CD4-positive, alpha-beta T cell treated with Interleukin-15 for 1 hour (primary cell): ENCODE results near the gene PKP3.

Source experiments
- DNase-seq: peaks from one replicate; pipeline ENCODE4 v3.0.0-alpha.2; 2020

Gene PKP3

DNA sequence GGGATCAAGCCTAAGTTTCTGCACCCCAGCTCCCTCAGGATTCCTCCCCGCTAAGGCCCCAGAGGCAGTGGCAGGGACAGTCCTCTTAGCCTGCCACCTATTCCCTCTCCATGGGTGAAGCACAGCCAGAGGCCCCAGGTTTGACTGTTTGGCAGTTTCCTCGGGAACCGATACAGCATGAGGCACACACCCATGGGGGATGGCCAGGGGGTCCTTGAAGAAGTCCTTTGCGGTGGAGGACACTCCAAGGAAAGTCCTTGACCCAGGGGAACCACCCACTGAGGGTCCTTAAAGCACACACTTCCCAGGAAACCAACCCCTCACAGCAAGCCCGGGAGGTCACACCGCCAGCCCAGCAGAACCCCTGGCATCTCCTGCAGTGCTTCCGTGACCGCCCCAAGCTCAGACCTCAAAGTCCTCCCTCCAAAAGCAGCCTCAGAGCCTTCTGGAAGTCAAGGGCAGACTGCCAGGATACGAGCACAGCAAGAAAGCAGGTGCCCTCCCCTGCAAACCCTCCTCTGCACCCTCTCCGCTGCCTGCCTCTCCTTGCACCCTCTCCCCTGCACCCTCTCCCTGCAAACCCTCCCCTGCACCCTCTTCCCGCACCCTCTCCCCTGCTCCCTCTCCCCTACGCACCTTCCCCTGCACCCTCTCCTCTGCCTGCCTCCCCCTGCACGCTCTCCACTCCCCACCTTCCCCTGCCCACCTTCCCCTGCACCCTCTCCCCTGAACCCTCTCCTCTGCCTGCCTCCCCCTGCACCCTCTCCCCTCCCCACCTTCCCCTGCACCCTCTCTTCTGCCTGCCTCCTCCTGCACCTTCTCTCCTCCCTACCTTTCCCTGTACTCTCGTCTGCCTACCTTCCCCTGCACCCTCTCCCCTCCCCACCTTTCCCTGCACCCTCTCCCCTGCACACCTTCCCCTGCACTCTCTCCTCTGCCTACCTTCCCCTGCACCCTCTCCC, 19.4 kb downstream of the PKP3 start:
- DNase-seq, result no peak

DNA sequence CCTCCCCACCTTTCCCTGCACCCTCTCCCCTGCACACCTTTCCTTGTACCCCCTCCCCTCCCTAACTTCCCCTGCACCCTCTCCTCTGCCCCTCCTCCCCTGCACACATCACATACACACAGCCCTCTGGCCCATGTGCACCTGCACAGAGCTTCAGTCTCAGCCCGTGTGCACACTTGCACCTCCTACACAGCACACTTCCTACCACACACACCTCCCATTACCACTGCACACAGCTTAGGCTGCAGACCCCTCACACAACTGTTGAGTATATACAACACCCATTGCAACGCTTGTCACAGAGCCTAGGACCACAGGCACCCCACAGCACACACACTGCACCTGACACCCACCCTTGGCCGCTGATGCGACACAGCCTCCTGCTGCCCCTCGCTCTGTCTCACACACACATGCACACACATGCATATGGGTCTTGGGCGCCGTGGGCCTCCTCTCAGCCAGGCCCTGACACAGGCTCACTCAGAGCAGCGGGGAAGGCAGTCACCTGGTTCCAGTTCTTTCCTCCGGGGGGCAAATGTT, 20.4 kb downstream of the PKP3 start:
- DNase-seq, result no peak

DNA sequence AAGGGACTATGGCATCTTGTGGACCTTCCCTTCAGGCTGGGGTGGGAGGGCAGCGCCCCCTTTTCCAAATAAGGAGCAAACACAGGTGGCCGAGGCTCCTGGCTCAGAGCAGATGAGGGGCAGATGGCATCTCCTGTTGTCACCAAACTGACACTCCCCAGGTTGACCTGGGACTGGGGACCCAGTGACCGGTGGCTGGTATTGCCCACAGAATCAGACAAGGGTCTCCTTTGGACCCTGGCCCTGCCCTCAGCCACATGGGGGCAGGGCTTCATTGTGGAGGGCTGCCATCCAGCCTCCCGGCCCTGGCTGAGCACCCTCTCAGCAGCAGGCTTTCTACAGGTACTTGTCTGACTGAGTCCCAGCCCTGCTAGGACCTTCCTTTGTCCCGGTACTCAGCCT, 21.6 kb downstream of the PKP3 start:
- no peak for DNase-seq

DNA sequence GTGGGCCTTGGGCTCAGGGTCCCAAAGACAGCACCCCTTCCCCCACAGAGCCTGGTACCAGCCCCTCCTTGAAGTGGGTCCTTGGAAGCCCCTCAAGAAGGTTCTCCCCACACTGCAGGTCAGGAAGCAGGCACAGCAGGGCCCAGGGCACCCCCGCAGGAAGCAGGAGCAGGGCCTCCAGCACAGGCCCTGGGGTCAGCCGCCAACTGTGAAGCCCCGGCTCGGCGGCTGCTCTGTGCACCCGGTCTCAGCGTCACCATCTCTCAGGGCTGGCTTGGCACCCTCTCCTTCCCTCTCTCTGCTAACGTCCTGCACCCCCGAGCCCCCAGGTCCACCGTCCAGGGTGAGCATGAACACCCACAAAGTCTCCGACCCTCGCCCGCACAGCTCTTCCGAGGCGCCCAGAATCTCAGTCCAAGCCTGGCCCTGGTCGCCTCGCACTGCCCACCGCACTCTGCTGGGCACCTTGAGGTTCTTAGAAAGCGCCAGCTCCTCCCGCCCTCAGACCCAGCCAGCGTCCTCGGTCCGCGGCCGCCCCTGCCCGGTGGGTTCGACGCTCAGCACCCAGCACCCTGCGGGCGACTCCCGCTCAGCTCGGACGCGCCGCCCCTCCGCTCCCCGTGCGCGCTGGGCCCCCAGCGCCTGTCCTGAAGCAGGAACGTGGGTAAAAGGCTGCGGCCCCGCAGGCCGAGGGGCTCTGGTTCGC, 22.2 kb downstream of the PKP3 start:
- DNase-seq, result no peak

DNA sequence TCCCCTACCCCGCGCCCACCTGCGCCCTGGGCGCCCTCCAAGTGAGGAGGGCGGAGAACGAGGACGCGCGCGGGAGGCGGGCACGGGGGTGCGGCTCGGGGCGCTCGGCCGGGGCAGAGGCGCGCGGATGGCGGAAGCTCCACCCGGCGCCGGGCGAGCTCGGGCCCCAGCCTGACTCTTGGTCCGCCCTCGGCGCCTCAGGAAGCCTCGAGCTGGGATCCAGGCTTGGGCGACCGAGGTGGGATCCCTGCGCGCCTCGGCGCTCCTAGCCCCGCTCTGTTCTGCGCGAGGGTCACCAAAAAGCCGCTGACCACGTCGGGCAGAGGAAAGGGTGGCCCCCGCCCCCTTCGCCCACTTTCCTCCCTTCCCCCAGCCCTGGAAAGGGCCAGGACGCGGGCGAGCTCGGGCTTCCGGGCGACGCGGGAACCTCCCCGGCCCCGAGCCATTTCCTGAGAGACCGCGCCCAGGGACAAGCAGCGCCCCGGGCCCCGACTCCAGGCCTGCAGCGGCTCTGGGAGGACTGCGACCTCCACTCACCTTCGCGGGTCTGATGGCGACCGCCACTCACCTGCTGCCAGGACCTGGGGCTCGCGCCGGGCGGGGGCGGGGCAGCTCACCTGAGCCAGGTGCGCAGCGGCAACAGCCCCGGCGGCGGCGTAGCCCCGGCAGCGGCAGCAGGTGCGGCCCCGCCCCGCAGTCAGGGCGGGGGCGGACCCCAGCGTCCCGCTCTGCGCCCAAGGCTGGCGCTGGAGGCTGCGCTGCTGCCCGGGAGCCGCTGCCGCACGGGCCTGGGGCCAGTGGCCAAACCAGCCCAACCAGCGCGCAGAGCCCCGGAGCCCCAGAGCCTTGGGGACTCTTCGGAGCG, 23.0 kb downstream of the PKP3 start:
- peak; percentile 30 for DNase-seq

DNA sequence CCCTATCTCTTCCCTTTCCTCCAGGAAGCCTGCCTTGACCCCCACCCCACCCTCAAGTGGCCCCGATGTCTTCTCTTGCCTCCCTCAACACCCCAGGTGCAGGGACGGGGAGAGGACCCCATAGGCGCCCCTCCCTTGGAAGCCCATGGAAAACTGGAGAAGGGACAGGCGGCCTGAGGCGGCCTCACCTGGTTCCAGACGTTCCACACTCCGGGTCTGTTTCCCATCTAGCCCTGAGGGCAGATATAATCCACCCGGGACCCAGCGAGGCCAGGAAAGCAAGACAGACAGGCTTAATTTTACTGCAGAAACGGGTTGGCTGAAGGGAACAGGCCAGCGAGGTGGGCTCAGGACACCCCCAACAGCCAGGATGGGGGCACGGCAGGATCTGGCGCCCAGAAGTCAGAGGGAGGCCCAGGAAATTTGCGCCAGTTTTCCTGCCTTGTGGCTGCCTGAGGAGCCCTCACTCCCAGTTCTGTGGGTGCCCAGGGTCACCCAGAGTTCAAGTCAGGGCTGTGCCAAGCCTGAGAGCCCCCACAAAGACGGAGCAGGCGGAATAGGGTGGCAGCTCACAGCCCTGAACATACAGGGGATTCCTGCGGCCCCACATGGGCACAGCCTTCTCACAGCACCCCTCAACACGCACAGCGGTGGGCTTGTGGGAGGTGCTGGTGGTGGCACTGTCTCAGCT, 23.8 kb downstream of the PKP3 start:
- DNase-seq, result no peak

DNA sequence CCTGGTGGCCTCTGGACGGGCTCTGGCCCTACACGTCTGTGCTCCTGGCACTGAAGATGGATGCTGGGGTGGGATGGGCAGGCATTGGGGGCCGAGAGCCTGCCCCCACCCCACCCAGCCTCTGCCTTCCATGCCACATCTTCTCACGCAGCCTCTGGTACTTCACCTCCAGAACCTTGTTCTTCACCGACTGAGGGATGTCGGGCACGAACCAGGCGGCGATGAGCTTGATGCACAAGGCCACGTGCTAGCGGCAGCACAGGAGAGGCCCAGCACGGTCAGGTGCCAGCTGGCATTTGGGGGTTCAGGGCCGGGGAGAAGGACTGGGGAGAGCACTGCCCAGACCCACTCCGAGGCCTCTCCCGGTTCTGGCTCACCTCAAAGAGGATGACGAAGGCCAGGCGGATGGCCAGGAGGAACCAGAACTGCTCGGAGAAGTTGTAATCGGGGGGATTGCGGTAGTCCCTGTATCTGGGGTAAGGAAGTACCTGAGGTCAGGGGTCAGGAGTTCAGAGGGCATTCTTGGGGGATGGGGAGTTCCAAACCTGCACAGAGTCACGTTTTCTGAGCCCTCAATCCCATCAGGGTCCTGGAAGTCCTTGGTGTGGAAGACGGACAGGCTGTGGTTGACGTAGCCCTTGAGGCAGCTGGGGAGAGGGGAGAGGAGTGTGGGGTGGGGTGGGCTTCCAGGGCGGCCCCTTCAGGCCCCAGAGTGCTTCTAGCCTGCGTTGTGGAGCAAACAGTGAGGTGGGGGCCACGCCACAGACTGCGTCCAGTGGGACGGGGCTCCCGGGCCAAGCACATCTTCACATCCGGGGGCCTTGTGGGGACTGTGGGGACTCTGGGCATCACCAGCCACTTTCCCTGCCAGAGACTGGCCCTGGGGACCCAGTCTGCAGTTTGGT, 24.6 kb downstream of the PKP3 start:
- no peak for DNase-seq

DNA sequence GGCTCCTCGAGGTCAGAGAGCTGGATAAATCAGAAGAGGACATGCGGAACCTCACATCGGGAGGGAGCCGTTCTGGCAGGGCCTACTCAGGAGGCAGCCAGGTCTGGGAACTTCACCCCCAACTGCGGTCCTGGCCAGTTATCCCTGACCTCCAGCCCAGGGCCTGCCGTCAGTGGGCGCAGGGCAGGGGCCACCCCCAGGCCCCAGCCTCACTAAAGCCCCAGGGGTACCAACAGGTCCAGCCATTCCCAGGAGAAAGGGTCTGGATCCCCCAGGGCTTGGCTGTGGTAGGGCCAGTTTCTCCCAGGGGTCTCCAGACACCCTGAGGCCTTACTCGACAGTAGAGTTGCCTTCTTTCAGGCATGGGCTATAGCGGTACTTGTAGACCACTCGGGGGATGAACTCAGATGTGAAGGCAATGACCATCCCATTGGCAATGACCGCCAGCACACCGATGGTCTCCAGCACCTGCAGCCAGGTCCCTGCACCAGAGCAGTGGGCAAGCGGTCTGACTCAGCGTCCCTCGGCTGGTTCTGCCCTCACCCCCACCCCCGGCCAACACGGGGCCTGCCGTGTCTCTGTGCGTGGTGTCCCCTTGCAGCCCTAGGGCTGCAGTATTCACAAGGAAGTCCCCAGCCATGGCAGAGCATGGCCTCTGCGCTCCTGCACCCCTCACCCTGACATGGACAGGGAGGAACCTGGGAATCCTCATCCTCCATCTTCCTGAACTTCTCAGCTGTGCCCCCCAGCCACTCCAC, 25.4 kb downstream of the PKP3 start:
- no peak for DNase-seq

DNA sequence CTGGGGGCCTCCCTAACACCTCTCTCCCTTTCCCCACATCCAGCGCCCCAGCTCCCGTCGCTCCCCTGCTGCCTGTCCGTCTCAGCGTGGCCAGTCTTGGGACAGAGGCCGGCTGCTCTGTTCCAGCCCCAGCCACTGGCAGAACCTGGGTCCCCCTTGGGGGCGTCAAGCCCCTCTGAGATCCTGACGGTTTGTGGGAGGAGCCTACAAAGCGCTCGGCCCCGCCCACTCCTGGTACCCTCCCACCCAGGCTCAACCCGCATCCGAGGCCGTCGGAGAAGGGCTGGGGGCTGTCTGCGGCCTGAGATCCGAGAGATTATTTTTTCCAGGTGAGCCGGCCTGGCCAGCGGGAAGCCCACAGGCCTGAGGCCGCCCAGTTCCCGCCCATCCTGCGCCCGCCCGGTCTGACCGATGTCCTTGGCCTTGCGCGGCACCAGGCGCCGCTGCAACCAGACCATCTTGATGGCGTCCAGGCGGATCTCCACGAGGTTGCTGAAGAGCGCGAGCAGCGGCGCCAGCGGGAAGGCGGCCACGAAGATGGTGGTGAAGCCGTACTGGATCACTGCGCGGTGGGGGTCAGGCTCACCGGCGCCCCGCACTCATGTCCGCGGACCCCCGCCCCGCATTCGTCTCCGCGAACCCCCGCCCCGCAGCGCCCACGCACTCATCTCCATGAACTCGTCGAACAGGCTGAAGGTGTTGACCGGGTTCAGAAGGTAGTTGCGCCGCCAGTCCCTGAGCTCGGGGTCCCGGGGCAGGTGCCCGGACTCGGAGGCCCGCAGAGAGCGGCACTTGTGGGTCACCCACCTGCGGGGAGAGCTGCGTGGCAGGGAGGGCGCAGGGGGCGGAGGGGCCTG, 26.3 kb downstream of the PKP3 start:
- DNase-seq, result no peak

DNA sequence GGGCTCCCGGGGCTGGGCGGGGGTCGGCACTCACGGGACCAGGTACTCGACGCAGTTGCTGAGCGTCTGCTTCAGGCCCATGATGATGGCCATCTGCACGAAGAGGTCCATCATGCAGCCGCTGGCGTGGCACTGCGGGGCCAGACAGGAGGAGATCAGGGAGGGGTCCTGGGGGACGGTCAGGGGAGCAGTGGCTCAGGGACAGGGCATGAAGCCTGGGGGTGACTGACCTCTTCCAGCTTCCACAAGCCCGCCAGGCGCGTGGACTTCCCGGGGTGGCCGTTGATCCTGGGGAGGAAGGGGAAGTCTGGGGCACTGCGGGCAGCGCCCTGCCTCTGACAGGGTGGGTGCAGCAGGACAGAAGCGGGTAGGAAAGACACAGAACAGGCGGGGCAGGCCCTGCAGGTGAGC, 26.9 kb downstream of the PKP3 start:
- peak; percentile 13 for DNase-seq

DNA sequence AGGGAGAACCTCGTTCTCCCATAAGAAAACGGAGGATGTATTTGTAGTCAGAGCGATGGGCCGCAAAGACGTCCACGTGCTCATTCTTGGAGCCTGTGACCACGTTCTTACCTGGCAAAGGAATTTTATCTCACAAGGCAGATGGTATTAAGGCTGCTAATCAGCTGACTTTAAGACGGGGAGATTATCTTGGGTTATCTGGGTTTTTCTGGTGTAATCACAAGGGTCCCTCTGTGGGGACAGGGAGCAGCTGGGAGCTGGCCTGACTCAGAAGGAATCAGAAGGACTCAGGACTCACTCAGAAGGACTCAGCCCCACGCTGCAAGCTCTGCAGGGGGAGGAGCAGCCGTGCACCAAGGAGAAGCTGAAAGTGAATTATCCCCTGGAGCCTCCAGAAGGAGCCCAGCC, 28.2 kb downstream of the PKP3 start:
- DNase-seq, result peak; percentile 5

DNA sequence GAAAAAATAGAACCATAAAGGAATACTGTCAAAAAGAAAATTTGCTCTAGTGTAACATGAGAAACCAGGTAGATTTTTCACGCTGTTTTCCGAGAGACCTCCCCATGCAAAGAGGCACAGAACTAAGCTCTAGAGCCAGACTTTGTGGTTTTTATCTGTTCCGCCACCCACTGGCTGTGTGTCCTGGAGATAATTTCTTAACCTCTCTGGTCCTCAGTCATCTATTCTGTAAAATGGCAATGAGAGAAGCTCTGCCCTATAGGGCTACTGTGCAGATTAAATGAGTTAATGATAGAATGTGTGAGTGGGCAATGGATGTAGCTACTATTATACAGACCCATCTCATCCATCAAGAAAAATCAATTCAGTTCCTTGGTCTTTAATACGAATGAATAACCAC, 30.2 kb downstream of the PKP3 start:
- DNase-seq, result no peak

DNA sequence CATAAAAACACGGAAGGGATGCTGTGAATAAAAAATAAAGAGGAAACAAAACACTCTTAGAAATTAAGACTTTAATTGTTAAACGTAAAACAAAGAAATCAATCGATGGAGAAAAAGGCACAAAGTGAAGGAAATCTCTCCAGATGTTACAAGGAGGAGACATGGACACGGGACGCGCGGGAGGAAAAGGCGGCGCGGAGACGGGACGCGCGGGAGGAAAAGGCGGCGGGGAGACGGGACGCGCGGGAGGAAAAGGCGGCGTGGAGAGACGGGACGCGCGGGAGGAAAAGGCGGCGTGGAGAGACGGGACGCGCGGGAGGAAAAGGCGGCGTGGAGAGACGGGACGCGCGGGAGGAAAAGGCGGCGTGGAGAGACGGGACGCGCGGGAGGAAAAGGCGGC, 30.8 kb downstream of the PKP3 start:
- peak; percentile 3 for DNase-seq

DNA sequence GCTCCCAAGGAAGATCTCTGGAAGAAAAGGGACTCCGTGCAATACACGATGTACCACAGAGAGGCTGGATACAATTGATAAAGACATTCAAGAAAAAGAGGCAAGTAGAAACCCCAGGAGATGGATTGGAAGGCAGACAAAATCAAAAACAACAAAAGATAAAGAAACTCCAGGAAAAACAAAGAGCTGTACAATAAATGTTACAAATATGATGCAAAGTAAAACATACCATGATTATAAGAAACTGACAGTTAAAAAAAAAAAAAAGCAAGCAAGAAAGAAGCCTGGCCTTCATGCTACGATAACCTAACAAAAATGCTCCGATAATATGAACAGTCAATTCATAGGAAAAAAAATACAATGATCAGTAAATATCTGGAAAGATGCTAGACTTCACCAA, 31.3 kb downstream of the PKP3 start:
- no peak for DNase-seq

DNA sequence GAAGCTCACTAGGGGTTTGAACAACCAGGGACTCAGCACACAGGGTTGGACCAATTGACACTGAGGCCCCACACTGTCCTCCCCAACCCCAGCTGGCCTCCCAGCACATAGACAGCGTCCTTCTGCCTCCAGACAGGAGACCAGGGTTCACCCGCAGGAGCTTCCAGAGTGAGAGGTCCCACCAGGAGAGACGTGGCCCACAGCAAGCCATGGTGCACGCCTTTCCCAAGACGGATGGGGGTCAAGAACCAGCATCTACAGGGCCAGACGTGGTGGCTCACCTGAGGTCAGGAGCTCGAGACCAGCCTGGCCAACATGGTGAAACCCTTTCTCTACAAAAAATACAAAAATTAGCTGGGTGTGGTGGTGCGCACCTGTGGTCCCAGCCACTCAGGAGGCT, 32.8 kb downstream of the PKP3 start:
- no peak for DNase-seq

DNA sequence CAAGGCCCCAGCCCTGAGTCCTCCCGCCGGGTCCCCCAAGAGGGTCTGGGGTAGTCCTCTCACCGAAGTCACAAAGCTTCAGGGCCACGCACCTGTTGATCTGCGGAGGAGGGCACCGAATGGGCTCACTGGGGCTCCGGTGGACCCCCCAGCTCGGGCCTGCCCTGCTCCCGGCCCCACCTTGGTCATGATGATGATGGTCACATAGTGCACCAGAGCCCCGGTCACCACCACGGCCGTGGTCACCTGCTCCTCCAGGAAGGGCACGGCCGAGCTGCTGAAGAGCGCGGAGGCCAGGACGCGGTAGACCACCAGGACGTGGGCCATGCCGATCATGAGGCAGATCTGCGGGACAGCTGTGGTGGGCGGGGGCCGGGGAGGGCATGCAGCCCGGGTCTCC, 34.3 kb downstream of the PKP3 start:
- DNase-seq, result no peak

DNA sequence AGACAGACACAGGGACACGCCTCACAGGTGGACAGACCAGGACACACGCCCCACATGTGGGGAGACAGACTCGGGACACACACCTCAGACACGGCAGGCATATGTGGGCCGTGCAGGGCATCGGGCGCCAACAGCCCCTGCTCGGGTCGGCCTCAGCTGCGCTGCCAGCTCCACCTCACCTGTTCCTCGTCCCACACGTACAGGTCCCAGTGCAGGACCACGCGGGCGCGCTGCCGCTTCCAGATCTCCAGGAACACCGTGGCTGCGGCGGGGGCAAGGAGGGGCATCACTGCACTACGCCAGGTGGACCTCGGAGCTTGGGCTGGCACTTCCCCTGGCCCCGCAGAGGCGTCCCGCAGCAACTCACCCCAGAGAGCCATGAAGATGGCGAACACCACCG, 35.4 kb downstream of the PKP3 start:
- DNase-seq, result no peak

DNA sequence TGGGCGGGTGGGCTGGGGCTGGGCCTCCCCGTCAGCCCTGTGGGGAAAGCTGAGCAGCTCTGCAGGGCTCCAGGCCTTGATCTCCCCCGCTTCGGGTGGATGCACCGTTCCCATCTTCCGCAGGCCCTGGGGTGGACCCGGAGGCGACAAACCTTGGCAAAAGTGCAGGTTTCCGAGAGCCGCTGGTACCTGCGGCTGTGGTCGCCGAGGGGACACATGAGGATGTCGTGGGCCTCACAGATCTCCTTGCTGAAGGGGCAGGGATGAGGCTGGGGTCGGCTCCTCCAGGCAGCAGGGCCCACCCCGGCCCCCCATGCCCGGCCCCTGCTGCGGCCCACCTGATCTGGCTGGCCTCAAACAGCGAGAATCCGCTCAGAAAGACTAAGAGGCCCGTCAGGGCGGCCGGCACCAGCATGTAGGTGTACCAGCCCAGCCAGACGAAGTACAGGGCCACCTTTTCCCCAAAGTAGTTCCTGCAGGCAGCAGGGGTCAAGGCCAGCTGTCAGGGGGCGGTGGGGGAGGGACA, 36.0 kb downstream of the PKP3 start:
- DNase-seq, result no peak

DNA sequence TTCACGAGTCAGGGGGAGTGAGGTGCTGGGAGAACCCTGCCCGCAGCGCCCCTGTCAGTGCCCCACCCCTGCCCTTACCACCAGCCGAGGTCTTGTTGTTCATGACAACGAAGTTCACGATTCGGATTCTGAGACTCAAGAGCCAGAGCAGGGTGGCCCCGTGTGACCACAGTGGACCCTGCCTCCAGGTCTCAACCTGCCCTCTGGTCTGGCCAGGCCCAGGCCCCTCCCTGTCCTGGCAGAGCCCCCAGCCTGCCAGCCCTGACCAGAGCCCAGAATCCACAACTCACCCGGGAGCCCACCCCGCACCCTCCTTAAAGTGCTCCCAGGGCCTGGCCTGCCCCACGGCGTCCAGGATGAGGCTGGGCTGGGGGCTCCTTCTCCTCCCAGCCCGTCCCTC, 37.9 kb downstream of the PKP3 start:
- no peak for DNase-seq
